A673 (cell line): ENCODE data around the gene TEX35. TPM values are rescaled to one million over a fixed set of nuclear protein-coding genes. Genes with fewer than 3 reads are reported as not detected.

Experiments used
- BruUV-seq: library from RNA; stranded (reverse); fragments of 400-500 nt; replicated peaks from 2 replicates; lab custom pipeline; 2021; lab: Mats Ljungman, UMichigan
- CTCF ChIA-PET: fragments of 300-600 bp; sonication (Branson Sonifier 250); formaldehyde crosslinking; loops from one replicate; lab custom pipeline; 2022; ENCODE audit warnings: antibody characterized with exemption; lab: Charles Lee
- POLR2A ChIA-PET: fragments of 300-600 bp; sonication (Branson Sonifier 250); formaldehyde crosslinking; loops from one replicate; lab custom pipeline; 2022; ENCODE audit warnings: antibody characterized with exemption; ENCODE audit not compliant: low non-redundant PET; lab: Charles Lee
- DNase-seq: peaks from one replicate; pipeline ENCODE4 v3.0.0-alpha.2; 2015; ENCODE audit warnings: low spot score
- H3K27ac ChIP-seq: fragments of 200-600 bp; sonication (generic); 2 replicates; pipeline ENCODE4 v1.5.1; 2016; ENCODE audit warnings: mixed run types, low read depth, mild to moderate bottlenecking, mixed read lengths, antibody characterized with exemption, low read length; ENCODE audit not compliant: poor library complexity, severe bottlenecking
- H3K27me3 ChIP-seq: fragments of 200-600 bp; sonication (generic); replicated peaks from 2 replicates; pipeline ENCODE4 v1.6.1; 2017; ENCODE audit warnings: mixed run types, low read depth, mild to moderate bottlenecking, mixed read lengths, antibody characterized with exemption, low read length; ENCODE audit not compliant: insufficient read depth, poor library complexity
- H3K36me3 ChIP-seq: fragments of 200-600 bp; sonication (generic); 2 replicates; pipeline ENCODE4 v1.6.1; 2016; ENCODE audit warnings: mixed run types, mild to moderate bottlenecking, mixed read lengths, antibody characterized with exemption, low read length; ENCODE audit not compliant: insufficient read depth, poor library complexity, severe bottlenecking
- H3K4me1 ChIP-seq: fragments of 200-600 bp; sonication (generic); 2 replicates; pipeline ENCODE4 v1.6.1; 2017; ENCODE audit warnings: mixed run types, mild to moderate bottlenecking, mixed read lengths, antibody characterized with exemption, low read length; ENCODE audit not compliant: insufficient read depth, poor library complexity, severe bottlenecking
- H3K4me3 ChIP-seq: fragments of 200-600 bp; sonication (generic); 2 replicates; pipeline ENCODE4 v1.5.1; 2016; ENCODE audit warnings: low read depth, mixed run types, mild to moderate bottlenecking, mixed read lengths, low read length; ENCODE audit not compliant: poor library complexity, severe bottlenecking
- H3K9me3 ChIP-seq: fragments of 200-600 bp; sonication (generic); 2 replicates; pipeline ENCODE4 v1.6.1; 2016; ENCODE audit warnings: mixed run types, low read depth, mild to moderate bottlenecking, mixed read lengths, antibody characterized with exemption, low read length; ENCODE audit not compliant: poor library complexity, severe bottlenecking
- CTCF ChIP-seq: fragments of 300-800, 200-600 bp; sonication (generic); conservative IDR thresholded peaks from 2 replicates; pipeline ENCODE4 v1.5.1; 2017; ENCODE audit warnings: low read depth, mild to moderate bottlenecking, antibody characterized with exemption, low read length, moderate library complexity, mixed read lengths
- EZH2 ChIP-seq: fragments of 200-600 bp; sonication (generic); IDR thresholded peaks from 2 replicates; pipeline ENCODE4 v1.6.1; 2017; ENCODE audit warnings: borderline replicate concordance, low read depth, mild to moderate bottlenecking, mixed read lengths, antibody characterized with exemption, low read length; ENCODE audit not compliant: poor library complexity, severe bottlenecking
- intact Hi-C: fragments of 100-400 bp; cut with micrococcal nuclease; formaldehyde crosslinking; loops from one replicate; pipeline ENCODE4 v1.10.0; 2022; ENCODE audit not compliant: unreplicated experiment
- total RNA-seq: library from RNA; stranded (reverse); gene quantifications from 2 replicates; pipeline ENCODE4 v1.2.3, GENCODE V29; 2021

Gene TEX35
- total RNA-seq, 1 experiment from 2014 or later: not detected

- Histone ChIP-seq H3K4me3 (no peak overlapping the region), H3K9me3 (no peaks in the 10 kb centered on the region), H3K4me1 (peaks cover 4% of the 10 kb centered on the region), H3K27ac (no peak overlapping the region), H3K27me3 (no peaks in the 10 kb centered on the region), H3K36me3 (no peaks in the 10 kb centered on the region)
- intact Hi-C loops: no loop called here
- no TSS peak for BruUV-seq
- no peak for DNase-seq
- ChIA-PET POLR2A (no interaction called here), CTCF (no interaction called here)
- TF ChIP-seq EZH2: no peak
- no peak for TF ChIP-seq CTCF
Observed at GRCh38 chr1:178465011-178465410, 47.9 kb upstream of the TEX35 start.

GRCh38 chr1:178467837-178468236, 45.1 kb upstream of the TEX35 start:
- no peak for DNase-seq
- Histone ChIP-seq H3K27me3 (no peaks in the 10 kb centered on the region), H3K27ac (no peak overlapping the region), H3K9me3 (no peaks in the 10 kb centered on the region), H3K4me3 (no peak overlapping the region), H3K4me1 (no peaks in the 10 kb centered on the region), H3K36me3 (no peaks in the 10 kb centered on the region)
- no TSS peak for BruUV-seq
- intact Hi-C loops: no loop called here
- ChIA-PET CTCF (no interaction called here), POLR2A (no interaction called here)
- TF ChIP-seq EZH2: no peak
- no peak for TF ChIP-seq CTCF

- BruUV-seq: no TSS peak
- TF ChIP-seq EZH2: no peak
- no peak for TF ChIP-seq CTCF
- DNase-seq: no peak
- ChIA-PET CTCF (no interaction called here), POLR2A (no interaction called here)
- no peaks in the 10 kb centered on the region for H3K27me3 ChIP-seq
- H3K4me3 ChIP-seq: no peak overlapping the region
- H3K4me1 ChIP-seq: no peaks in the 10 kb centered on the region
- H3K27ac ChIP-seq: no peak overlapping the region
- no peaks in the 10 kb centered on the region for H3K36me3 ChIP-seq
- no peaks in the 10 kb centered on the region for H3K9me3 ChIP-seq
- intact Hi-C loops: no loop called here
Observed at GRCh38 chr1:178470411-178470960, 42.4 kb upstream of the TEX35 start.
